Central memory CD4-positive, alpha-beta T cell (primary cell): ENCODE data around the gene HEXIM2.

Source experiments
- DNase-seq: peaks from one replicate; pipeline ENCODE4 v3.0.0; 2022

Gene HEXIM2

DNA sequence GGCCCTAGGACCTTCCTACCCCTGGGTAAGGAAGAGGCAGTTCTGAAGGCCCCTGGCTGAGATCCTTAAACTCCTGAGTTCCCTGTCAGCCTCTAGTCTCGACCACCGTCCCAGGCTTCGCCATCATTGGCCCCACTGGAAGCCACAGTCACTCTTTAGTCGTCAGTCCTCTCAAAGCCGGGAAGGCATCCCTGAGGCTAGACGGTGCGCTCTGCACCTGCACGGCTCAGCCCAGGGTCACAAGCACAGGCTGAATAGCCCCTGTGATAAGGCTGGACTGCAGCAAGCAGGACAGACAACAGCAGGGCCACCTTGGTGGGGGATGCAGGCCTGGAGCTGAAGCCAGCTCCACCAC is 16.7 kb upstream of the HEXIM2 start:
- DNase-seq = no peak

DNA sequence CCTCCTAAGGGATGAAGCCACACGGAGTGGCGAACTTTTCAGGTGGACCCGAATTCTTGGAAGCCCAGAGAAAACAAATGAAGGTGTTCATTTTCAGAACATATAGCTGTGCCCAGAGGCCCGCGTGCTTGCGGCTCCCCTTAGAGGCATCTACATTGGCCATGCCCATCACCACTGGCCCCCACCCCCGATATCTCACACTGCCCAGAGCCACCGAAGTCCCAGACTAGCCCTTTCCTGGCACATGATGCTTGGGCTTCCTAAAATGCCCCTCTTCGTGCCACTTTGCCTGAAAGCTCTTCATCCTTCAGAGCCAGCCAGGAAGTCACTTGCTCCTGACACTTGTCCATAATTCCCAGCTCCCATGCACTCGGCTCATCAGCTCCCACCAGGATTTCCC is 15.5 kb upstream of the HEXIM2 start:
- no peak for DNase-seq

DNA sequence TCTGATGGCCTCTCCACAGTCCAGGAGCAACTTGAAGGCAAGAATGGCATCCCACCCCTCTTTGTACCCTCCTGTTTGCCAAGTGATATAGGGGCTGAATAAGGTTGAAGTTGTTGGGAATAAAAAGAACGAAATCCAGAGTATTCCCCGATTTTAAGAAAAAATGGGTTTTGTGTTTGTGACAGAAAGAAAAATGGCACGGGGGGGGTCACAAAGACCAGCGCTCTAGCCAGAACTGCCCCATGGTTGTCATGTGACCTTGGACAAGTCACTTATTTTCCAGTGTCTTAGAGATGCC is 15.1 kb upstream of the HEXIM2 start:
- no peak for DNase-seq

DNA sequence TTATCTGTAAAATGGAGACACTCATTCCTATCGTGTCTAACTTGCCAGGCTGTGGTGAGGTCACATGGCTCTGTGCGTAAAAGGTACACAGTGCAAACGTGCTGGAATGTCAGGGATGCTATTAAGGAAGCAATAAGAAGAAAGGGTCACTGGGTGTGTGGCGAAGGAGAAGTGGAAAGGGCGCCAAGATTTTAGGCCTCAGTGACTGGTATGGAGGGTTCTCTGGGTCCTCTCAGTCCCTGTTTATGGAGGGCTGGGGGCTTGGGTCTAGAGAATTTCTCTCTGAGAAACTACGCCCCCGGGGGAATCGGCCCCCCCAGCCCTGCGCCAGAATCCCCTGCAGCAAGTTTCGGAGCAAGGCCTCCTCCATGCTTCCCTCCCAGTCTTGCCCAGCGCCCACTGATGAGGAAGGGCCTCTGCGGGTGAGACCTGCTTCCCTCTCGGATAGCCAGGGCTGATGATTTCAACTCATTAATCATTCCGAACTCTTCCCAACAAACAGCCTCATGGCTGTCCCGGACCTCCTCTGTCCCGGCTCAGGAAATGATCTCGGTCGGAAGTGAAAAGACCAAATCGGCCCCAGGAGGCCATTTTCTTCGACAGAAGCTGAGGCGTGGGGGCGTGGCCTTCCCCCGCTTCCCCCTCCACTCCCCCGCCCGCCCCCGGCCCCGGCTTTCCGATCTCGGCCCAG is 14.6 kb upstream of the HEXIM2 start:
- DNase-seq = no peak

DNA sequence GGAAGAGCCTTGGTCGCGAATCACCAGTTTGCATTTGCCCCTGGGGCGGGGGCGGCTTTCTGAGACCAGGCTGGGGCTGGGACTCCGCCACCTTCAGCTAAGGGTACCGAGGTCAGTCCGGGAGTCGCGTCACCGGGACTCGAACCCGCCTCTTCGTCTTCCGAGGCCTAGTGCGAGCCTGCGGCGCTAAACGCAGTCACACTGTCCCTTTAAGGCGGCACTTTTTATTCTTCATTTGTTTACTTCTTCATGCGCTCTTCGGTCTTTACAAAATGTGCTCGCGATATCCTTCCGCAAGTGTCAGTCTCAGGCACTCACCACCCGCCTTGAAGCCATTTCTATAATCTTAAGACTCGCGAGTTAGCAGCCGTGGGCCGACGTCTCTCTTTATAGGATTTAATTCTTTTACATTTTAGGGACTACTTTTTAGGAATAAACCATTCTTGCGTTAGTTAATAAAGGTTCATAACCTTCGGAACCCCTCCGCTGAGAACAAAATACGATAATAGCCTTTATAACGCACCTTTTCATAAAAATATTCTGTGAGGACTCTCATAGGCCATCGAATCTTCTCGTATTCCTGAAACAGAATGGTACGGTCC is 14.0 kb upstream of the HEXIM2 start:
- DNase-seq = peak; percentile 83

DNA sequence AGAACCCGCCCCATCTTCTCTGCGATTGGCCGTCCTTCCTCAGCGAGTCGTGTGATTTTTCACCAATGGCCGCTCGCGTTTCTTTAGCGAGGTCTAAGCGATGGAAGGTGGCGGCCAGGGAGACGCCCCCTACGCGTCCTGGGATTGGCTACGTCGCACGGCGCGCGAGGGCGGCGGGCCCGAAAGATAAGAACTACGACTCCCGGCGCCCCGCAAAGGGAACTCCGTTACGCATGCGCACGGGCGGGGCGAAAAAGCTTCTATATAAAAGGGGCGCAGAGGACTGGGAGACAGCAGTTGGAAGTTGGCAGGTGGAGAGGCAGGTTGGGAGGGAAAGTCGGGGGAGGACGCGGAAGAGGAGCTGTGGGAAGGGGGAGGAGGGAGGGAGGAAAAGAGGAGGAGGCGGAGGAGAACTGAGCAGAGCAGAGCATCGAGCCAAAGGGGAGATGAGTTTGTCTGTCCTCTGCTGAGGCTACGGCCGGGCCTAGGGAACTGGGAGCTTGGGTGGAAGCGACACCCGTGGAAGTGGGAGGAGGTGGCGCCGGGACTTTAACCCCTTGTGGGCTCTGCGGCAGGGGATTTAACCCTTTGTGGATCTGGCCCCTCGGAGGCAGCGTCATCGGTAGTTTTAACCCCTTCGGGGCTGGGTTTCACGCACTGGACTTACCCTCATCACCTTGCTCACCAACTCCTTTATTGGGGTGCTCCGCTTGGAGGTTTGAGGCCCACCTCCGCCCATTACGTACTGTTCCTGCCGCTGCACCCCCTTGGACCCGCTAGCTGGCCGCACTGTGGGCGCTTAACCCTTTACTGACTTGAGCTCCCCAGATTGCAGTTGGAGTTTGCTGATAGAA is 13.3 kb upstream of the HEXIM2 start, which contains the start of gene HEXIM1:
Gene HEXIM1 (plus strand): TSS at position 293 of the 854 bp plus-strand sequence. CDS start 716 bp downstream, outside the sequence.
- peak; percentile 100 for DNase-seq

DNA sequence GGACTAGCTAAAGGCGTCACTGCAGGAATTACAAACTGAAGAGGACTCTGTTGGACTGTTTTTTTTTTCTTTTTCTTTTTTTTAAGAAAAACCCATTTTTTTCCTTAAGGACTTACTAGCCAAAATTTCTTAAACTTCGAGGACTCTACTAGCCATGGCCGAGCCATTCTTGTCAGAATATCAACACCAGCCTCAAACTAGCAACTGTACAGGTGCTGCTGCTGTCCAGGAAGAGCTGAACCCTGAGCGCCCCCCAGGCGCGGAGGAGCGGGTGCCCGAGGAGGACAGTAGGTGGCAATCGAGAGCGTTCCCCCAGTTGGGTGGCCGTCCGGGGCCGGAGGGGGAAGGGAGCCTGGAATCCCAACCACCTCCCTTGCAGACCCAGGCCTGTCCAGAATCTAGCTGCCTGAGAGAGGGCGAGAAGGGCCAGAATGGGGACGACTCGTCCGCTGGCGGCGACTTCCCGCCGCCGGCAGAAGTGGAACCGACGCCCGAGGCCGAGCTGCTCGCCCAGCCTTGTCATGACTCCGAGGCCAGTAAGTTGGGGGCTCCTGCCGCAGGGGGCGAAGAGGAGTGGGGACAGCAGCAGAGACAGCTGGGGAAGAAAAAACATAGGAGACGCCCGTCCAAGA is 12.5 kb upstream of the HEXIM2 start:
- peak; percentile 67 for DNase-seq

DNA sequence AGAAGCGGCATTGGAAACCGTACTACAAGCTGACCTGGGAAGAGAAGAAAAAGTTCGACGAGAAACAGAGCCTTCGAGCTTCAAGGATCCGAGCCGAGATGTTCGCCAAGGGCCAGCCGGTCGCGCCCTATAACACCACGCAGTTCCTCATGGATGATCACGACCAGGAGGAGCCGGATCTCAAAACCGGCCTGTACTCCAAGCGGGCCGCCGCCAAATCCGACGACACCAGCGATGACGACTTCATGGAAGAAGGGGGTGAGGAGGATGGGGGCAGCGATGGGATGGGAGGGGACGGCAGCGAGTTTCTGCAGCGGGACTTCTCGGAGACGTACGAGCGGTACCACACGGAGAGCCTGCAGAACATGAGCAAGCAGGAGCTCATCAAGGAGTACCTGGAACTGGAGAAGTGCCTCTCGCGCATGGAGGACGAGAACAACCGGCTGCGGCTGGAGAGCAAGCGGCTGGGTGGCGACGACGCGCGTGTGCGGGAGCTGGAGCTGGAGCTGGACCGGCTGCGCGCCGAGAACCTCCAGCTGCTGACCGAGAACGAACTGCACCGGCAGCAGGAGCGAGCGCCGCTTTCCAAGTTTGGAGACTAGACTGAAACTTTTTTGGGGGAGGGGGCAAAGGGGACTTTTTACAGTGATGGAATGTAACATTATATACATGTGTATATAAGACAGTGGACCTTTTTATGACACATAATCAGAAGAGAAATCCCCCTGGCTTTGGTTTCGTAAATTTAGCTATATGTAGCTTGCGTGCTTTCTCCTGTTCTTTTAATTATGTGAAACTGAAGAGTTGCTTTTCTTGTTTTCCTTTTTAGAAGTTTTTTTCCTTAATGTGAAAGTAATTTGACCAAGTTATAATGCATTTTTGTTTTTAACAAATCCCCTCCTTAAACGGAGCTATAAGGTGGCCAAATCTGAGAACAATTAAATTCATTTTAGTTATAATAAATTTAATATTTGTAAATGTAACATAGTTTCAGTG is 11.7 kb upstream of the HEXIM2 start:
- DNase-seq = peak; percentile 30

DNA sequence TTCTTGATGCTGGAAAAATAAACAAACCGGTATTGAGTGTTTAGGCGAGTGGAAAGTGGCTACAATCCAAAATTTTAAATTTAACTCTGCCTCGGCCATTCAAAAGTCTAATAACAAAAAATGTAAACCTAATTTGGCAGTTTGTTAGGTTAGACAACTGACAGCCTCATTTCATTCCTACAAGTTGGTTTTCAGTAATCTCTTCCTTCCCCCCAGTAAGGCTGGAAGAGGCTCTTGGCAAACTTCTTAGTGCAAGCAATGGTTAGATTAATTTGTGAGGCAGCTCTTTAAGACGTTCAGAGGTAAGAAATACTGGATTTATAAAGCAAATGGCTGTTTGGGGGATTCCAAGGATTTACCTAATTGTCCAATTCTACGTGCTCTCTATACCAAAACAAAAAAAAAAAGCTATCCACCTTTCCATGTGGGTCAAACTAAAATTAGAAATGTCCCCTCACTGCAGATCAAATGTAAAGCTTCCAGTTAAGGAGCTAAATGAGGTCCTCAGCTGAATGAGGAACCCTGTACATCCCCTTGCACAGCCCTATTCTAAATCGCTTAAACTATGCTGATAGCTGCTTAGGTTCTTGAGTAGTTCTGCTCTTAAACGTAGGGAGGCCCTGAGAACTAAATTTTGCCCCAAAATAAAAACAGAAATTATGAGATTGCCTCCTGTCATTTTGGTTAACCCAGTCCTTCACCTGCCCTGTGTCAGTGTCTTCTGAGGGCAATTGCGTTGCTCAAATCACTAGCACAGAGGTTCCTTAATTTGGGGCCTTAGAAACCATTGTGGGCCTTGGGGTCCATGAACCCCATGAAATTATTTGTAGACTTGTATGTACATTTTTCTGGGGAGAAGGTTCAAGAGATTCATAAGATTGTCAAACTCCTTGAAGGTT is 10.5 kb upstream of the HEXIM2 start:
- no peak for DNase-seq

DNA sequence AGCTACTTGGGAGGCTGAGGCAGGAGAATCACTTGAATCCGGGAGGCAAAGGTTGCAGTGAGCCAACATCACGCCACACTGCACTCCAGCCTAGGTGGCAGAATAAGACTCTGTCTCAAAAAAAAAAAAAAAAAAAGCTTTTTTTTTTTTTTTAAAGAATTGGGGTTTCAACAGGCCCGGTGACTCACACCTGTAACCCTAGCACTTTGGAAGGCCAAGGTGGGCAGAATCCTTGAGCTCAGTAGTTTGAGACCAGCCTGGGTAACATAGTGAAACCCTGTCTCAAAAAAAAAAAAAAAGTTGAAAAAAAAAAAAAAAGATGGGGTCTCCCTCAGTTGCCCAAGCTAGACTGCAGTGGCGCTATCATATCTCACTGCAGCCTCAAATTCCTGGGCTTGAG is 6.6 kb upstream of the HEXIM2 start:
- DNase-seq = no peak

DNA sequence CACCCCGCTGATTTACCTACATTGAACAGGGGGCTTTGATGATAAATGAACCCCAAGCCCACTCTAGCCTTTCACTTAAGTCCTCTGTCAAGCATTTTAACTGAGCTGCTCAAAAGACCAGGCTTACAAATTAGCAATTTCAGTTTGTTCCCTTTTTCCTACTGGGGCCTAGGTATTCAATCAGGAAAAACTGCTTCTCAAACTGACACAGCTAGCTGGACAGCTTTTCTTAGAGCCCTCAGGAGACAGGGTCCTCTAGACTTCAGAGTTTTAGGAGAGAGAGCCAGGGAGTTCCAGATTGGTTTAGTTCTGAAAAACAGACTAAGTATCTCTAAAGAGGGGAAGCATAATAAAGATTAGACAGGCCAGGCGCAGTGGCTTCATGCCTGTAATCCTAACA is 6.2 kb upstream of the HEXIM2 start:
- DNase-seq = no peak

DNA sequence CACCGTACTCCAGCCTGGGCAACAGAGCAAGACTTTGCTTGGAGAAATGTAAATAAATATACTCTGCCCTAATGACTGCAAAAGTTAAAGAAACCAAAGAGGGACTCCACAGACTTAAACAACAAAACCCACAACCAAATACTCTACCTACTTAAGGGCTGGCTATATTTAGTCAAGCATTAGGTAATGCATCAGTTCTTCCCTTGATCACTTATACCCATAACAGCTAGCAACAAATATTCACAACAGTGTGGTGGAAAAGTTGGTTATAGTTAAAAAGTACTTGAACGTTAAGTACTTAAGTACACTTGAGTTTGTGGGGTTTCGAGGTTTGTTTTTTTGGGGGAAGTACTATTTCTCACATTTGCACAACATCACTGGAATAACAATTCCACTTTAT is 5.4 kb upstream of the HEXIM2 start:
- no peak for DNase-seq

DNA sequence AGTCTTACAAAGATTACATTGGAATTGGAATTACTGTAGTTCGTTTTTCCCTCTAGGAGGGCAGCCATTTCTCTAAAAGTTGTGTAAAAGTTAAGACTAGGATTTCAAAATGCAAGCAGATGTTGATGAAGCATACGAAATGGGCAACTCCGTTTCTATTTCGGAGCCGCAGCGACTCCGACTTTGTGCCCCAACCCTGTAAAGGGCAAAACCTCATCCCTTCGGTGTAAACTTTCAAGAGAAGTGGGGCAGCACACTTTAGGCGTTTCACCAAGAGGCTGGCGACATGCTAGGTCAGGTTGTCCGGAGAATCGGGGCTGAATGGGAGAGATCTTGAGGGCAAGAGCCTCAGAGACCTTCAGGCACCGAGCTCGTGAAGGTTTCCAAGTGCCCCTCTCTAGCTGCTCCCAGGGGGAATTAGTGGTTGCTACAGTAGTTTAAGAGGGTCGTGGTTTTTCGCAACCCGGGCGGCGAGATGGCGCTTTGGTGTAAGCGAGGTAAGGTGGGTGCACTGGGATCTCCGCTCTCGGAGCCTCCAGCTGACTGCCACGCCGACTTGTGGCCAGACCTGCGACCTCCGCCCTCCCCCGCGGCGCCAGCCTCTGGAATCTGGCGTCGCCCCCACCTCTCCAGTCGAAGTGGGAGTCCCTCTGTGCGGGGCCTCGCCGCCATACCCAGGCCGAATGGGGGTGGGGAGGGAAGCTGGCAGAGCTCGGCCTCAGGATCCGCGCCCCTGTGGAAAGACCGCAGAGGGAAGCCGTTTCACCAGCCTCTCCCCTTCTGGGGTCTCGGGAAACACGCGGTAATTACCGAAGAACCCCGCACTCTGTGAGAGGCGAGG is 1.0 kb upstream of the HEXIM2 start:
- peak; percentile 61 for DNase-seq

DNA sequence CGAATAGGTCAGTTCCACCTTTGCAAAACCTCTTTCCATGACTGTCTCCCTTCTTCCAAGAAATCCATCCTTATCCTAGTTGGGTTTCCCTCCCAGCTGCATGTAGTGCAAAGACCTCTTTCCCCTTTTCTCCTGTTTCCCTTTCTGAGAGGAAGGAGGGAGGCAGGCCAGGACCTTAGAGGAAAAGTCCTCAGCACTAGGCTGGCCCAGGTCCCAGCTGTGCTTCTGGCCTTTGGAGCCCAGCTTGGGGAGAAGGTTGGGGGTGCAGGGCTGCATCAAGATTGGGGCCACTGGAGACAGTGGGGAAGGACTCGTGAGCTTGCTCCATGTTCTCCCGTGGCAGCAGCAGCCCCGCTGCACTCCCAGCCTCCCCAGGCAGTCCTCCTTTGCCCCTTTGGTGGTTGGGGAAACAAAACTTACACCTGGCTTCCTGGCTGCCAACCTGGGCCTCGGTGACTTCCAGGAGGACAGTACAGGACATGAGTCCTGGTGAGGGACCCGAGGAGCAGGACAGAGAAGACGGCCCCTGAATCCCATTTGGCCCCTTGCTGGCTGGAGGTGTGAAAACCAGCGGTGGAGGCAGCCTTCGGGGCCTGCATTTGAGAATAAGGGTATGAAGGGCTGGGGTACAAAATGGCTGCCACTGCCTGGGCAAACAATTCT is 481 bp downstream of the HEXIM2 start:
- DNase-seq = no peak

DNA sequence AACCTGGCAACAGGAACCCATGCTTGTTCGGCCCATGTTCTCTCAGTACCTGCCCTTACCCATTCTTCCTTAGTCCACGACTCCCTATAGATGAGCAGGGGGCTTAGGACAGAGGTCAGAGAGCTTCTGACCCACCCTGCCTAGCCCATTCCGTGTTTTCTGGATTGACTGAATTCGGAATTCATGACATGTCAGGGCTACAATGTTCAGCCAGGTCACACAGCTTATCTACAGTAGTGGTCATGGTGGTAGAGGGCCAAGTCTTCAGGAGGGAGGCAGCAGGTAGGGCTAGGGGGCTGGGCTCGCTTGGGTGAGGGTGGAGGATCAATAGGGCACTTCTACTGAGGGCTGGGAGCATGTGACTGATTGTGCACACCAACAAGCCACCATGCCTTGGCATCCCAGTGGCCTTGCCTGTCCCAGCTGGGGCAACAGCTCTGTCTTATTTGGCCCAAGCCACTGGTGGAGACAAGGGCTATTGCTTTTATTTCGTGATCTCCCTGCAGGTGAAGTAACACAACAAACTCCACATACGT is 3.1 kb downstream of the HEXIM2 start:
- no peak for DNase-seq

DNA sequence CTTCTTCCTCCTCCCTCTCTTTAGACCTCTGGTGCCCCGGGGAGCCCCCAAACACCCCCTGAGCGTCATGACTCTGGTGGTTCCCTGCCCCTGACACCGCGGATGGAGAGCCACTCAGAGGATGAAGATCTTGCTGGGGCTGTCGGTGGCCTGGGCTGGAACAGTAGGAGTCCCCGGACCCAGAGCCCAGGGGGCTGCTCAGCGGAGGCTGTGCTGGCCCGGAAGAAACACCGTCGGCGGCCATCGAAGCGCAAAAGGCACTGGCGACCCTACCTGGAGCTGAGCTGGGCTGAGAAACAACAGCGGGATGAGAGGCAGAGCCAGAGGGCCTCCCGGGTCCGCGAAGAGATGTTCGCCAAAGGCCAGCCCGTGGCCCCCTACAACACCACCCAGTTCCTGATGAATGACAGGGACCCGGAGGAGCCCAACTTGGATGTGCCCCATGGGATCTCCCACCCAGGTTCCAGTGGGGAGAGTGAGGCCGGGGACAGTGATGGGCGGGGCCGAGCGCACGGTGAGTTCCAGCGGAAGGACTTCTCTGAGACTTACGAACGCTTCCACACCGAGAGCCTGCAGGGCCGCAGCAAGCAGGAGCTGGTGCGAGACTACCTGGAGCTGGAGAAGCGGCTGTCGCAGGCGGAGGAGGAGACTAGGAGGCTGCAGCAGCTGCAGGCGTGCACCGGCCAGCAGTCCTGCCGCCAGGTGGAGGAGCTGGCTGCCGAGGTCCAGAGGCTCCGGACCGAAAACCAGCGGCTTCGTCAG is 7.5 kb downstream of the HEXIM2 start:
- DNase-seq = no peak

DNA sequence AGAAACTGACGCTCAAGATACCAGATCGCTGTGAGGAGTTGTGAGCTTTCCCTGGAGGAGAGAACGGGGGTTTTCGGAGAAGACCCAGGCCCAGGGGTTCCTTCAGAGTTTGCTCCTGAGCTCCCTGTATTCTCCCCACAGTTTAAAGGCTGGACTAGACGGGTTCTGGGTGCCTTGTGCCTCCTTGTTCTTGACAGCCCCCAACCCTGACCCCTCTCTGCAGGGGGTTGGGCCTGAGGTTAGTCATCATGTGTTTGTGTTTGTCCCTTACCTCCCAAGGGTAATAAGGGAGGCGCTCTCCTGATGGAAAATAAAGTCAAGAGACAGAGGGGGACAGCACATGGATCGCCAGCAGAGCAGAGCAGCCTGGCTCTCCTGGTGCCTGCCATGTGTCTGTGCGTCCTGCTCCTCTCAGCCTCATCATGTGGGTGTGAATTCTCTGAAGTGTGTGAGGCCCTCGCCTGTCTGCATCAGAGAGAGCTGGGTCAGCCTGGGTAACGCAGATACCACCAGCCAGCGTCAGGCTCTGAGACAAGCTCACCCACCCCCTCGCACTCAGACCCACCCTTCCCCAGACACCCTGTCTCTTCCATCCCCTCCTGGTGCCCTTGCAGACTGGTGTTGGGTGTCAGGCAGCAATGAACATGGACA is 8.7 kb downstream of the HEXIM2 start:
- no peak for DNase-seq

DNA sequence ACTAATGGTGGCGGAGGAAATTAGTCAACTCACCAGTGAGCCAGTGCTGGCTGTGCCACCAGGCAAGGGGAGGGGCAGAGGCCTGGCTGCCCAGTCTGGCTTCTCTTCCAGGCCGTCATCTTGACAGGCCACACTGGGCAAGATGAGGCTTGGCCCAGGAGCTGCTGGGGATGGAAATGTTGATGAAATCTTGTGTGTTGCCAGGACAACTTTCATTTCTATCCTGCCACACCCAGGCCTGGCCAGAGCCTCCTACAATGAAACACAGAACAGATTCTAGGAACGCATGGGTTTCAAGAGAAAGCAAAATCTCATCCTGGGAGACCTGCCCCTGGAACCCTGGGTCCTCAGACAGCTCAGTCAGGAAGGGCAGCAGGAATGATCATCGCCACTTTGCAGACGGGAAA is 9.3 kb downstream of the HEXIM2 start:
- no peak for DNase-seq
